ENCODE measurements around the gene ARHGAP12. TPM values are rescaled to one million over a fixed set of nuclear protein-coding genes. Genes with fewer than 3 reads are reported as not detected.

ARHGAP12 gene
- total and polyA plus RNA-seq, 10 donors = 20.5 to 69.7 (median 46.9) TPM

- no peaks in the 10 kb centered on the region for H3K27me3 ChIP-seq (replicated peaks in 1 of 7)
- H3K9me3 ChIP-seq = no peaks in the 10 kb centered on the region
- no peak for DNase-seq
- H3K27ac ChIP-seq = no peak overlapping the region
- TF ChIP-seq POLR2A (IDR thresholded peaks at IDR 0.05) (no peak), CTCF (IDR thresholded peaks at IDR 0.05 in 8 of 11, conservative IDR thresholded peaks at IDR 0.05 in 3 of 11) (no peak), POLR2AphosphoS5 (IDR thresholded peaks at IDR 0.05) (no peak)
- H3K4me3 ChIP-seq = no peak overlapping the region
- whole genome bisulfite sequencing, 5 donors = 60 to 77% (median 68%) methylated on average over 8 of the region's 8 CpGs
- H3K4me1 ChIP-seq = peaks cover 0 to 13% (median 7%) of the 10 kb centered on the region in 6 donors
- intact Hi-C loops (cut with DNase I; ENCODE audit: low total_unique reads) = loop anchor here (10.0 kb wide), 2 partner anchors 1019 to 1049 kb away; no protein-coding TSS in a partner anchor
- H3K36me3 ChIP-seq = peaks cover 0 to 51% (median 8%) of the 10 kb centered on the region in 6 donors
Observed at GRCh38 chr10:31803606-31804351, 124.9 kb downstream of the ARHGAP12 start.

GRCh38 chr10:31799181-31799580 lies 129.4 kb downstream of the ARHGAP12 start:
- no peak for TF ChIP-seq CTCF (IDR thresholded peaks at IDR 0.05 in 8 of 11, conservative IDR thresholded peaks at IDR 0.05 in 3 of 11)
- TF ChIP-seq POLR2A (IDR thresholded peaks at IDR 0.05) = no peak
- no peak for TF ChIP-seq POLR2AphosphoS5 (IDR thresholded peaks at IDR 0.05)
- Histone ChIP-seq H3K4me3 (no peak overlapping the region), H3K4me1 (peaks cover 0 to 3% (median 0%) of the 10 kb centered on the region in 6 donors), H3K9me3 (no peaks in the 10 kb centered on the region), H3K27ac (no peak overlapping the region), H3K27me3 (replicated peaks in 1 of 7) (no peaks in the 10 kb centered on the region), H3K36me3 (peaks cover 0 to 26% (median 5%) of the 10 kb centered on the region in 6 donors)
- no peak for DNase-seq
- WGBS, 5 donors = 84 to 100% (median 94%) methylated on average over 2 of the region's 2 CpGs
- intact Hi-C loops (cut with DNase I; ENCODE audit: low total_unique reads) = no loop called here

GRCh38 chr10:31792745-31793144 lies 135.9 kb downstream of the ARHGAP12 start:
- Histone ChIP-seq H3K4me3 (no peak overlapping the region), H3K27ac (no peak overlapping the region), H3K9me3 (peaks cover 0 to 4% (median 0%) of the 10 kb centered on the region in 8 donors), H3K36me3 (no peaks in the 10 kb centered on the region), H3K4me1 (no peaks in the 10 kb centered on the region), H3K27me3 (replicated peaks in 1 of 7) (no peaks in the 10 kb centered on the region)
- DNase-seq = no peak
- WGBS, 5 donors = 95 to 98% (median 97%) methylated on average over 1 of the region's 1 CpG
- intact Hi-C loops (cut with DNase I; ENCODE audit: low total_unique reads) = no loop called here
- no peak for TF ChIP-seq POLR2AphosphoS5 (IDR thresholded peaks at IDR 0.05)
- no peak for TF ChIP-seq POLR2A (IDR thresholded peaks at IDR 0.05)
- no peak for TF ChIP-seq CTCF (IDR thresholded peaks at IDR 0.05 in 8 of 11, conservative IDR thresholded peaks at IDR 0.05 in 3 of 11)

- intact Hi-C loops (cut with DNase I; ENCODE audit: low total_unique reads) = no loop called here
Observed at GRCh38 chr10:31789555-31789954, 139.1 kb downstream of the ARHGAP12 start.

More at GRCh38 chr10:31789555-31789954, 139.1 kb downstream of the ARHGAP12 start:
- Histone ChIP-seq H3K4me3 (no peak overlapping the region), H3K4me1 (no peaks in the 10 kb centered on the region), H3K36me3 (no peaks in the 10 kb centered on the region), H3K27ac (no peak overlapping the region), H3K27me3 (replicated peaks in 1 of 7) (no peaks in the 10 kb centered on the region), H3K9me3 (peaks cover 0 to 4% (median 0%) of the 10 kb centered on the region in 8 donors)
- DNase-seq = no peak
- no peak for TF ChIP-seq POLR2A (IDR thresholded peaks at IDR 0.05)
- no peak for TF ChIP-seq CTCF (IDR thresholded peaks at IDR 0.05 in 8 of 11, conservative IDR thresholded peaks at IDR 0.05 in 3 of 11)
- no peak for TF ChIP-seq POLR2AphosphoS5 (IDR thresholded peaks at IDR 0.05)
- WGBS, 5 donors = 16 to 35% (median 31%) methylated on average over 1 of the region's 1 CpG

Data from spleen (tissue), 11 donors.